SKM-1 treated with dmso at 0.1 percent for 144 hours (cell line): Measurements from ENCODE around the gene RBFOX2.

Experiments
- DNase-seq: peaks from one replicate; lab custom pipeline; 2025; ENCODE audit not compliant: unreplicated experiment; lab: John Stamatoyannopoulos, UW

RBFOX2 gene

GRCh38 chr22:35978201-35978600 is 50.4 kb downstream of the RBFOX2 start:
- no peak for DNase-seq

GRCh38 chr22:35977136-35977535 is 51.5 kb downstream of the RBFOX2 start:
- DNase-seq, result no peak

GRCh38 chr22:35973388-35973787 is 55.2 kb downstream of the RBFOX2 start:
- no peak for DNase-seq

- DNase-seq, result no peak
Measured at GRCh38 chr22:35972559-35972958, 56.1 kb downstream of the RBFOX2 start.

- no peak for DNase-seq
Measured at GRCh38 chr22:35971456-35972119, 57.0 kb downstream of the RBFOX2 start.

- no peak for DNase-seq
Measured at GRCh38 chr22:35970616-35971455, 57.8 kb downstream of the RBFOX2 start.

GRCh38 chr22:35967046-35967397 is 61.6 kb downstream of the RBFOX2 start:
- DNase-seq, result no peak

- DNase-seq, result no peak
Measured at GRCh38 chr22:35966314-35967045, 62.1 kb downstream of the RBFOX2 start.

GRCh38 chr22:35963237-35963810 is 65.3 kb downstream of the RBFOX2 start:
- DNase-seq, result no peak

- DNase-seq, result no peak
Measured at GRCh38 chr22:35961480-35962295, 66.9 kb downstream of the RBFOX2 start.

- DNase-seq, result no peak
Measured at GRCh38 chr22:35960854-35961253, 67.8 kb downstream of the RBFOX2 start.

- no peak for DNase-seq
Measured at GRCh38 chr22:35959121-35959800, 69.4 kb downstream of the RBFOX2 start.

GRCh38 chr22:35958334-35958733 is 70.3 kb downstream of the RBFOX2 start:
- no peak for DNase-seq

GRCh38 chr22:35957589-35957988 is 71.0 kb downstream of the RBFOX2 start:
- no peak for DNase-seq

- no peak for DNase-seq
Measured at GRCh38 chr22:35956850-35957249, 71.8 kb downstream of the RBFOX2 start.

- DNase-seq, result no peak
Measured at GRCh38 chr22:35955546-35955945, 73.1 kb downstream of the RBFOX2 start.

- DNase-seq, result no peak
Measured at GRCh38 chr22:35952576-35952975, 76.0 kb downstream of the RBFOX2 start.

- no peak for DNase-seq
Measured at GRCh38 chr22:35950262-35950661, 78.4 kb downstream of the RBFOX2 start.

- no peak for DNase-seq
Measured at GRCh38 chr22:35949243-35949642, 79.4 kb downstream of the RBFOX2 start.

- no peak for DNase-seq
Measured at GRCh38 chr22:35947794-35948425, 80.7 kb downstream of the RBFOX2 start.
